HEK293 (cell line): ENCODE measurements around the gene USF1.

Experiments
- CTCF ChIA-PET: fragments of 350-600 bp; formaldehyde crosslinking; extraction: SDS; loops from one replicate; lab custom pipeline; 2021; ENCODE audit warnings: antibody characterized with exemption; lab: Yijun Ruan, JAX
- POLR2A ChIA-PET: fragments of 300-600 bp; formaldehyde crosslinking; extraction: SDS; loops from one replicate; lab custom pipeline; 2020; ENCODE audit warnings: antibody characterized with exemption, inconsistent platforms; lab: Yijun Ruan, JAX
- H3K27ac ChIP-seq: fragments of 200-500 bp; sonication (Bioruptor generic); 2 replicates; pipeline ENCODE4 v1.5.1; 2014; ENCODE audit warnings: low read depth, low read length, control low read depth, inconsistent platforms; ENCODE audit errors: extremely low read depth
- H3K36me3 ChIP-seq, 2 experiments: fragments of 200-500 bp in 1 of 2; sonication (Bioruptor generic) in 1 of 2; 1 replicate in 1 of 2; 2 replicates in 1 of 2; pipeline ENCODE4 v1.5.1; 2014 to 2017; ENCODE audit warnings: inconsistent platforms in 2 of 2, low read length in 2 of 2; ENCODE audit not compliant: control insufficient read depth in 2 of 2, insufficient read depth in 1 of 2
- H3K4me1 ChIP-seq: fragments of 200-500 bp; sonication (Bioruptor generic); 2 replicates; pipeline ENCODE4 v1.5.1; 2014; ENCODE audit warnings: mild to moderate bottlenecking, low read length, inconsistent platforms; ENCODE audit not compliant: control insufficient read depth, insufficient read depth
- H3K4me3 ChIP-seq: 2 replicates; pipeline ENCODE4 v1.5.1; 2011; ENCODE audit warnings: low read depth, mild to moderate bottlenecking, control low read depth, low read length, moderate library complexity
- H3K9me3 ChIP-seq: fragments of 200-500 bp; sonication (Bioruptor generic); 2 replicates; pipeline ENCODE4 v1.5.1; 2014; ENCODE audit warnings: low read depth, low read length, inconsistent platforms; ENCODE audit not compliant: control insufficient read depth, insufficient read depth
- EGR2 ChIP-seq: fragments of 450-650 bp; formaldehyde crosslinking; IDR thresholded peaks from 2 replicates; pipeline ENCODE4 v1.5.1; 2016; ENCODE audit warnings: low read depth, missing biosample characterization, missing genetic modification characterization
- KLF9 ChIP-seq: fragments of 450-650 bp; formaldehyde crosslinking; IDR thresholded peaks from 2 replicates; pipeline ENCODE4 v1.5.1; 2016; ENCODE audit warnings: missing biosample characterization, missing genetic modification characterization, low read depth
- PRDM1 ChIP-seq: fragments of 450-650 bp; formaldehyde crosslinking; IDR thresholded peaks from 2 replicates; pipeline ENCODE4; 2016; ENCODE audit warnings: missing biosample characterization, missing genetic modification characterization
- ZBTB1 ChIP-seq: fragments of 450-650 bp; formaldehyde crosslinking; IDR thresholded peaks from 2 replicates; pipeline ENCODE4 v1.5.1; 2016; ENCODE audit warnings: missing biosample characterization, missing genetic modification characterization
- ZBTB8A ChIP-seq: fragments of 450-650 bp; formaldehyde crosslinking; IDR thresholded peaks from 2 replicates; pipeline ENCODE4 v1.5.1; 2016; ENCODE audit warnings: missing biosample characterization, missing genetic modification characterization
- ZFHX2 ChIP-seq: fragments of 450-650 bp; formaldehyde crosslinking; conservative IDR thresholded peaks from 2 replicates; pipeline ENCODE4 v1.5.1; 2016; ENCODE audit warnings: missing biosample characterization, missing genetic modification characterization
- ZNF112 ChIP-seq: fragments of 450-650 bp; formaldehyde crosslinking; IDR thresholded peaks from 2 replicates; pipeline ENCODE4 v1.5.0; 2017; ENCODE audit warnings: missing biosample characterization, missing genetic modification characterization
- ZNF138 ChIP-seq: fragments of 450-650 bp; formaldehyde crosslinking; IDR thresholded peaks from 2 replicates; pipeline ENCODE4 v1.5.1; 2016; ENCODE audit warnings: missing biosample characterization, missing genetic modification characterization, borderline replicate concordance
- ZNF223 ChIP-seq: fragments of 450-650 bp; formaldehyde crosslinking; IDR thresholded peaks from 2 replicates; pipeline ENCODE4 v1.5.1; 2016; ENCODE audit warnings: missing biosample characterization, missing genetic modification characterization
- ZNF26 ChIP-seq: fragments of 450-650 bp; formaldehyde crosslinking; IDR thresholded peaks from 2 replicates; pipeline ENCODE4 v1.5.1; 2016; ENCODE audit warnings: missing biosample characterization, missing genetic modification characterization
- ZNF341 ChIP-seq: fragments of 450-650 bp; formaldehyde crosslinking; IDR thresholded peaks from 2 replicates; pipeline ENCODE4; 2016; ENCODE audit warnings: low read depth, missing biosample characterization, missing genetic modification characterization
- ZNF354C ChIP-seq: fragments of 450-650 bp; formaldehyde crosslinking; IDR thresholded peaks from 2 replicates; pipeline ENCODE4 v1.5.1; 2016; ENCODE audit warnings: missing biosample characterization, missing genetic modification characterization, low read depth, borderline replicate concordance
- ZNF366 ChIP-seq: fragments of 450-650 bp; formaldehyde crosslinking; conservative IDR thresholded peaks from 2 replicates; pipeline ENCODE4 v1.5.1; 2016; ENCODE audit warnings: missing biosample characterization, missing genetic modification characterization
- ZNF426 ChIP-seq: fragments of 450-650 bp; formaldehyde crosslinking; IDR thresholded peaks from 2 replicates; pipeline ENCODE4 v1.5.1; 2017; ENCODE audit warnings: missing biosample characterization, missing genetic modification characterization, mild to moderate bottlenecking, inconsistent platforms, moderate library complexity
- ZNF433 ChIP-seq: fragments of 450-650 bp; formaldehyde crosslinking; IDR thresholded peaks from 2 replicates; pipeline ENCODE4 v1.5.1; 2016; ENCODE audit warnings: missing biosample characterization, missing genetic modification characterization, low read depth
- ZNF596 ChIP-seq: fragments of 450-650 bp; IDR thresholded peaks from 2 replicates; pipeline ENCODE4 v1.5.0; 2018; ENCODE audit warnings: missing biosample characterization, mild to moderate bottlenecking, missing genetic modification characterization, moderate library complexity
- ZNF610 ChIP-seq: fragments of 450-650 bp; formaldehyde crosslinking; IDR thresholded peaks from 2 replicates; pipeline ENCODE4 v1.5.1; 2016; ENCODE audit warnings: missing biosample characterization, missing genetic modification characterization, borderline replicate concordance
- ZNF707 ChIP-seq: fragments of 450-650 bp; formaldehyde crosslinking; IDR thresholded peaks from 2 replicates; pipeline ENCODE4 v1.5.1; 2016; ENCODE audit warnings: missing biosample characterization, missing genetic modification characterization
- ZSCAN5A ChIP-seq: fragments of 450-650 bp; formaldehyde crosslinking; IDR thresholded peaks from 2 replicates; pipeline ENCODE4 v1.5.1; 2016; ENCODE audit warnings: missing biosample characterization, missing genetic modification characterization
- TF ChIP-seq, protein P1 (sequence below): fragments of 450-650 bp; formaldehyde crosslinking; IDR thresholded peaks from 2 replicates; pipeline ENCODE4; 2016; ENCODE audit warnings: missing biosample characterization, missing genetic modification characterization
- TF ChIP-seq, protein P2 (sequence below): fragments of 450-650 bp; formaldehyde crosslinking; IDR thresholded peaks from 2 replicates; pipeline ENCODE4 v1.5.1; 2016; ENCODE audit warnings: missing biosample characterization, missing genetic modification characterization
- TF ChIP-seq, protein P3 (sequence below): fragments of 450-650 bp; formaldehyde crosslinking; IDR thresholded peaks from 2 replicates; pipeline ENCODE4 v1.5.1; 2017; ENCODE audit warnings: missing biosample characterization, missing genetic modification characterization

The USF1 gene

GRCh38 chr1:161095230-161095629 is 49.5 kb upstream of the USF1 start:
- Histone ChIP-seq H3K4me1 (no peaks in the 10 kb centered on the region; the same call in 1 of the 2 replicates), H3K4me3 (no peak overlapping the region), H3K27ac (no peak overlapping the region), H3K36me3 (peaks cover 0 to 18% of the 10 kb centered on the region in 2 experiments; a peak in 1 of 3 replicates), H3K9me3 (no peaks in the 10 kb centered on the region)
- ChIA-PET POLR2A (no interaction called here), CTCF (interaction anchor here (0.6 to 4.5 kb wide), 6 partner anchors 23 to 261 kb away, joined by 3 to 60 read pairs (median 24); partner anchors contain the start of genes ARHGAP30, F11R and USF1)
- TF ChIP-seq ZNF707 (tag by site-specific recombination), result no peak
- peak; percentile 58; the same call in 1 of the 2 replicates for TF ChIP-seq PRDM1
- peak; percentile 95 for TF ChIP-seq ZNF366 (tag by site-specific recombination)
- TF ChIP-seq ZNF112 (tag by site-specific recombination), result no peak
- TF ChIP-seq ZNF596 (tag by site-specific recombination), result peak; percentile 90
- TF ChIP-seq ZBTB8A (tag by site-specific recombination), result no peak
- TF ChIP-seq, protein P1, sequence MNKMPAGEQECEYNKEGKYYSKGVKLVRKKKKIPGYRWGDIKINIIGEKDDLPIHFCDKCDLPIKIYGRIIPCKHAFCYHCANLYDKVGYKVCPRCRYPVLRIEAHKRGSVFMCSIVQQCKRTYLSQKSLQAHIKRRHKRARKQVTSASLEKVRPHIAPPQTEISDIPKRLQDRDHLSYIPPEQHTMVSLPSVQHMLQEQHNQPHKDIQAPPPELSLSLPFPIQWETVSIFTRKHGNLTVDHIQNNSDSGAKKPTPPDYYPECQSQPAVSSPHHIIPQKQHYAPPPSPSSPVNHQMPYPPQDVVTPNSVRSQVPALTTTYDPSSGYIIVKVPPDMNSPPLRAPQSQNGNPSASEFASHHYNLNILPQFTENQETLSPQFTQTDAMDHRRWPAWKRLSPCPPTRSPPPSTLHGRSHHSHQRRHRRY, result no peak
- no peak for TF ChIP-seq ZNF354C (tag by site-specific recombination)

GRCh38 chr1:161094481-161094880 is 48.7 kb upstream of the USF1 start:
- Histone ChIP-seq H3K27ac (no peak overlapping the region), H3K4me1 (no peaks in the 10 kb centered on the region), H3K36me3 (peaks cover 0 to 10% of the 10 kb centered on the region in 2 experiments; a peak in 1 of 3 replicates), H3K9me3 (no peaks in the 10 kb centered on the region), H3K4me3 (no peak overlapping the region)
- TF ChIP-seq ZBTB8A (tag by site-specific recombination) (no peak), ZNF26 (tag by site-specific recombination) (no peak), ZSCAN5A (no peak), ZNF433 (tag by site-specific recombination) (no peak), ZBTB1 (no peak), ZNF223 (tag by site-specific recombination) (no peak), ZNF610 (tag by site-specific recombination) (no peak)
- ChIA-PET POLR2A (interaction anchor here (0.7 kb wide), 1 partner anchor 9 kb away, joined by 5 read pairs; no protein-coding TSS in a partner anchor), CTCF (interaction anchor here (0.8 to 4.3 kb wide), 3 partner anchors 49 to 74 kb away, joined by 3 to 27 read pairs (median 9); partner anchors contain the start of genes F11R and USF1)

DNA sequence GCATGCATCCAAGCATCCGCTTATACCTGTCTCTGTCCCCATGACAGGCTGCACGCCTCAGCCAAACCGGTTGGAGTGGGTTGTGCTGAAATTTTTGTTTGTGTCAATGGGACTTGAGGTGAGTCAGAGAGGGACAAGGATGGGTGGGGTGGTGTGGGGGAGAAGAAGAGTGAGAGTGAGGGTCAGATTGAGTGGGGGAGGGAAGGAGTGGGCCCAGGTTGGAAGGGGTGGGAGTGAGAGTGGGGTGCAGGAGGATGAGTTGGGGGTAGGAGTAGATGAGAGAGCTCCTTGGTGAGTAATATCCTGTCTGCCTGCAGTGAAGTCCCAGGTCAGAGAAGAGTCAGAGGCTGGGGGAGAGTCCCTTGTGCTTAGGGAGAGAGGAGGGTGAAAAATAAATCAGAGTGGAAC is 46.8 kb upstream of the USF1 start:
- ChIA-PET CTCF (interaction anchor here (0.8 to 1.4 kb wide), 2 partner anchors 102 to 138 kb away, joined by 3 to 4 read pairs; partner anchors contain the start of gene ITLN2), POLR2A (interaction anchor here (0.6 kb wide), 1 partner anchor 54 kb away, joined by 7 read pairs; the partner anchor contains the start of gene TSTD1)
- no peak overlapping the region for H3K4me3 ChIP-seq
- no peaks in the 10 kb centered on the region for H3K4me1 ChIP-seq
- no peaks in the 10 kb centered on the region for H3K9me3 ChIP-seq
- TF ChIP-seq EGR2, result peak; percentile 98
- TF ChIP-seq, protein P2, sequence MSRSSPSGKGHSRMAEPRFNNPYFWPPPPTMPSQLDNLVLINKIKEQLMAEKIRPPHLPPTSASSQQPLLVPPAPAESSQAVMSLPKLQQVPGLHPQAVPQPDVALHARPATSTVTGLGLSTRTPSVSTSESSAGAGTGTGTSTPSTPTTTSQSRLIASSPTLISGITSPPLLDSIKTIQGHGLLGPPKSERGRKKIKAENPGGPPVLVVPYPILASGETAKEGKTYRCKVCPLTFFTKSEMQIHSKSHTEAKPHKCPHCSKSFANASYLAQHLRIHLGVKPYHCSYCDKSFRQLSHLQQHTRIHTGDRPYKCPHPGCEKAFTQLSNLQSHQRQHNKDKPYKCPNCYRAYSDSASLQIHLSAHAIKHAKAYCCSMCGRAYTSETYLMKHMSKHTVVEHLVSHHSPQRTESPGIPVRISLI (tag by site-specific recombination), result no peak
- no peak for TF ChIP-seq ZNF341
- peak; percentile 97 for TF ChIP-seq ZFHX2
- no peak for TF ChIP-seq ZNF138 (tag by site-specific recombination)
- no peak for TF ChIP-seq ZNF426
- TF ChIP-seq, protein P3, sequence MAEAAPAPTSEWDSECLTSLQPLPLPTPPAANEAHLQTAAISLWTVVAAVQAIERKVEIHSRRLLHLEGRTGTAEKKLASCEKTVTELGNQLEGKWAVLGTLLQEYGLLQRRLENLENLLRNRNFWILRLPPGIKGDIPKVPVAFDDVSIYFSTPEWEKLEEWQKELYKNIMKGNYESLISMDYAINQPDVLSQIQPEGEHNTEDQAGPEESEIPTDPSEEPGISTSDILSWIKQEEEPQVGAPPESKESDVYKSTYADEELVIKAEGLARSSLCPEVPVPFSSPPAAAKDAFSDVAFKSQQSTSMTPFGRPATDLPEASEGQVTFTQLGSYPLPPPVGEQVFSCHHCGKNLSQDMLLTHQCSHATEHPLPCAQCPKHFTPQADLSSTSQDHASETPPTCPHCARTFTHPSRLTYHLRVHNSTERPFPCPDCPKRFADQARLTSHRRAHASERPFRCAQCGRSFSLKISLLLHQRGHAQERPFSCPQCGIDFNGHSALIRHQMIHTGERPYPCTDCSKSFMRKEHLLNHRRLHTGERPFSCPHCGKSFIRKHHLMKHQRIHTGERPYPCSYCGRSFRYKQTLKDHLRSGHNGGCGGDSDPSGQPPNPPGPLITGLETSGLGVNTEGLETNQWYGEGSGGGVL (tag by site-specific recombination), result peak; percentile 77
- TF ChIP-seq KLF9 (tag by site-specific recombination), result no peak
- no peak overlapping the region for H3K27ac ChIP-seq
- H3K36me3 ChIP-seq, result no peaks in the 10 kb centered on the region
